IMR-90 (cell line): ENCODE data around the gene MAEL. TPM values are rescaled to one million over a fixed set of nuclear protein-coding genes. Genes with fewer than 3 reads are reported as not detected.

Experiments
- ATAC-seq: fragments of 200-7000 bp; cut with Tn5 transposase; 2 replicates; pipeline ENCODE4 v1.9.1; 2020; ENCODE audit warnings: low read depth, mild to moderate bottlenecking, moderate library complexity
- BruUV-seq: library from RNA; stranded (reverse); fragments of 400-500 nt; replicated peaks from 2 replicates; lab custom pipeline; 2021; lab: Mats Ljungman, UMichigan
- CTCF ChIA-PET: fragments of 300-600 bp; formaldehyde crosslinking; extraction: SDS; loops from one replicate; lab custom pipeline; 2021; ENCODE audit warnings: antibody characterized with exemption; lab: Yijun Ruan, JAX
- POLR2A ChIA-PET: fragments of 300-600 bp; sonication (Branson Sonifier 250); formaldehyde crosslinking; loops from one replicate; lab custom pipeline; 2022; ENCODE audit warnings: antibody characterized with exemption; ENCODE audit not compliant: unreplicated experiment; lab: Charles Lee
- DNase-seq: peaks from one replicate; pipeline ENCODE4 v3.0.0; 2013
- H2AFZ ChIP-seq: replicated peaks from 2 replicates; pipeline ENCODE3; 2013; ENCODE audit warnings: low read length, mild to moderate bottlenecking; ENCODE audit not compliant: poor library complexity
- H2AK5ac ChIP-seq: 2 replicates; pipeline ENCODE4 v1.6.1; 2013; ENCODE audit warnings: low read depth, low read length, inconsistent platforms
- H2AK9ac ChIP-seq: replicated peaks from 2 replicates; pipeline ENCODE3; 2013; ENCODE audit warnings: mild to moderate bottlenecking, low read depth, low read length, moderate library complexity; ENCODE audit not compliant: poor library complexity
- H2BK120ac ChIP-seq: 2 replicates; pipeline ENCODE4 v1.6.1; 2013; ENCODE audit warnings: low read depth, low read length, inconsistent platforms
- H2BK15ac ChIP-seq: 3 replicates; pipeline ENCODE4 v1.6.1; 2013; ENCODE audit warnings: low read depth, low read length, inconsistent platforms
- H2BK20ac ChIP-seq: 2 replicates; pipeline ENCODE4 v1.6.1; 2013; ENCODE audit warnings: low read depth, mild to moderate bottlenecking, inconsistent platforms, low read length, moderate library complexity
- H2BK5ac ChIP-seq: 2 replicates; pipeline ENCODE4 v1.6.1; 2013; ENCODE audit warnings: mild to moderate bottlenecking, low read depth, low read length, inconsistent platforms; ENCODE audit not compliant: poor library complexity, severe bottlenecking
- H3K14ac ChIP-seq: replicated peaks from 2 replicates; pipeline ENCODE4 v1.6.1; 2013; ENCODE audit warnings: low read depth, low read length, inconsistent platforms
- H3K18ac ChIP-seq: 2 replicates; pipeline ENCODE4 v1.6.1; 2013; ENCODE audit warnings: low read depth, low read length, control low read depth
- H3K23ac ChIP-seq: 2 replicates; pipeline ENCODE4 v1.6.1; 2013; ENCODE audit warnings: low read depth, low read length, inconsistent platforms
- H3K27ac ChIP-seq: 2 replicates; pipeline ENCODE4 v1.5.1; 2013; ENCODE audit warnings: mild to moderate bottlenecking, control low read depth, low read length; ENCODE audit not compliant: insufficient read depth
- H3K27me3 ChIP-seq: 2 replicates; pipeline ENCODE4 v1.6.1; 2013; ENCODE audit warnings: low read length; ENCODE audit not compliant: control insufficient read depth, insufficient read depth
- H3K36me3 ChIP-seq: 2 replicates; pipeline ENCODE4 v1.6.1; 2013; ENCODE audit warnings: low read length, mixed read lengths; ENCODE audit not compliant: control insufficient read depth, insufficient read depth
- H3K4ac ChIP-seq: 2 replicates; pipeline ENCODE4 v1.6.1; 2013; ENCODE audit warnings: low read depth, low read length, inconsistent platforms
- H3K4me1 ChIP-seq: 2 replicates; pipeline ENCODE4 v1.6.1; 2013; ENCODE audit warnings: low read length, mixed read lengths; ENCODE audit not compliant: control insufficient read depth, insufficient read depth
- H3K4me2 ChIP-seq: 2 replicates; pipeline ENCODE4 v1.6.1; 2013; ENCODE audit warnings: low read depth, mild to moderate bottlenecking, control low read depth, low read length, moderate library complexity
- H3K4me3 ChIP-seq: 2 replicates; pipeline ENCODE4 v1.5.1; 2013; ENCODE audit warnings: low read depth, mild to moderate bottlenecking, control low read depth, low read length, moderate library complexity; ENCODE audit not compliant: insufficient read depth
- H3K56ac ChIP-seq: 2 replicates; pipeline ENCODE4 v1.6.1; 2013; ENCODE audit warnings: low read length, inconsistent platforms; ENCODE audit not compliant: insufficient read depth; ENCODE audit errors: extremely low read depth
- H3K79me1 ChIP-seq, 2 experiments: 2 replicates each; pipeline ENCODE4 v1.6.1; 2013; ENCODE audit warnings: low read length in 2 of 2, inconsistent platforms in 1 of 2, low read depth in 1 of 2
- H3K9ac ChIP-seq: 2 replicates; pipeline ENCODE4 v1.6.1; 2013; ENCODE audit warnings: low read depth, low read length, control low read depth
- H3K9me1 ChIP-seq: 2 replicates; pipeline ENCODE4 v1.6.1; 2013; ENCODE audit warnings: low read length, inconsistent platforms; ENCODE audit not compliant: insufficient read depth
- H3K9me3 ChIP-seq: 2 replicates; pipeline ENCODE4 v1.6.1; 2013; ENCODE audit warnings: low read length; ENCODE audit not compliant: control insufficient read depth, insufficient read depth
- H4K20me1 ChIP-seq: 2 replicates; pipeline ENCODE4 v1.6.1; 2013; ENCODE audit warnings: low read length, inconsistent platforms; ENCODE audit not compliant: insufficient read depth
- H4K5ac ChIP-seq: 2 replicates; pipeline ENCODE4 v1.6.1; 2013; ENCODE audit warnings: mild to moderate bottlenecking, low read depth, low read length, control low read depth
- H4K8ac ChIP-seq, 2 experiments: 2 replicates each; pipeline ENCODE4 v1.6.1; 2013; ENCODE audit warnings: low read depth in 2 of 2, low read length in 2 of 2, control low read depth in 1 of 2, inconsistent platforms in 1 of 2
- H4K91ac ChIP-seq: 2 replicates; pipeline ENCODE4 v1.6.1; 2013; ENCODE audit warnings: low read depth, low read length, inconsistent platforms; ENCODE audit not compliant: insufficient read depth
- BHLHE40 ChIP-seq: fragments of 150-350 bp; IDR thresholded peaks from 2 replicates; pipeline ENCODE4 v1.6.1; 2016; ENCODE audit warnings: mild to moderate bottlenecking, low read depth, low read length
- ELK1 ChIP-seq: fragments of 150-350 bp; IDR thresholded peaks from 2 replicates; pipeline ENCODE4 v1.6.1; 2016; ENCODE audit warnings: low read depth, mild to moderate bottlenecking, low read length, moderate library complexity, borderline replicate concordance
- NFE2L2 ChIP-seq: fragments of 150-350 bp; IDR thresholded peaks from 2 replicates; pipeline ENCODE4 v1.6.1; 2016; ENCODE audit warnings: low read depth, mild to moderate bottlenecking, low read length
- POLR2A ChIP-seq: IDR thresholded peaks from 2 replicates; pipeline ENCODE4 v1.6.1; 2012; ENCODE audit warnings: mild to moderate bottlenecking, low read depth, low read length
- RFX5 ChIP-seq: IDR thresholded peaks from 2 replicates; pipeline ENCODE4 v1.8.0; 2012; ENCODE audit warnings: low read depth, mild to moderate bottlenecking, low read length, moderate library complexity
- WGBS, 2 experiments: methylation state at CpG; one replicate each; pipeline versions ENCODE4 v1.1.5 to v1.1.7; 2013; ENCODE audit warnings: missing lambda C conversion rate in 2 of 2; ENCODE audit not compliant: insufficient read length in 1 of 2; ENCODE audit errors: extremely low coverage in 2 of 2; 5-methylcytosine and 5-hydroxymethylcytosine counted together
- dilution Hi-C: fragments of 300-500 bp; cut with HindIII; formaldehyde crosslinking; loops from one replicate; pipeline ENCODE4 v1.14.3; 2018; ENCODE audit warnings: low sequenced_read_pairs; ENCODE audit not compliant: unreplicated experiment
- in situ Hi-C: fragments of 300-500 bp; cut with MboI; formaldehyde crosslinking; loops from 3 replicates; pipeline ENCODE4 v1.14.3; 2019; ENCODE audit warnings: low sequenced_read_pairs, inconsistent platforms, mixed read lengths
- intact Hi-C: fragments of 100-400 bp; cut with micrococcal nuclease; formaldehyde crosslinking; loops from 2 replicates; pipeline ENCODE4 v1.10.0; 2022
- microRNA-seq, 2 experiments: library from miRNA; stranded (forward) in 1 of 2; unstranded in 1 of 2; fragments of 10-50 nt in 1 of 2; fragments of <30 nt in 1 of 2; gene quantifications in 1 of 2; microRNA quantifications in 1 of 2; one replicate each; pipeline versions ENCODE3 to v1.1.0; 2013 to 2020; ENCODE audit not compliant: insufficient read depth in 1 of 2, insufficient read length in 1 of 2, unreplicated experiment in 1 of 2
- polyA plus RNA-seq, 3 experiments: library from polyadenylated mRNA; depleted of rRNA; stranded (reverse); fragments of >200 nt; gene quantifications; 2 replicates each; pipeline ENCODE4 v1.2.3, GENCODE V29; 2012; ENCODE audit warnings: low replicate concordance in 1 of 3
- small RNA-seq, 5 experiments: library from RNA; depleted of rRNA; stranded (forward); fragments of <200 nt; gene quantifications; one replicate each; pipeline ENCODE3, GENCODE V24; 2012
- total RNA-seq: library from RNA; depleted of rRNA; stranded (reverse); fragments of >200 nt; gene quantifications from 2 replicates; pipeline ENCODE4 v1.2.3, GENCODE V29; 2012; rRNA removed

MAEL gene
- total and polyA plus RNA-seq, 2 of the 4 experiments (the other 2 are of a cell fraction) = not detected

GRCh38 chr1:167071286-167071685 lies 82.2 kb downstream of the MAEL start:
- H3K4me3 ChIP-seq = no peak overlapping the region
- H2BK5ac ChIP-seq = no peak overlapping the region
- no peak overlapping the region for H2AK9ac ChIP-seq
- no peak overlapping the region for H4K5ac ChIP-seq
- no peak overlapping the region for H3K56ac ChIP-seq
- no peak overlapping the region for H3K4ac ChIP-seq
- H3K18ac ChIP-seq = no peak overlapping the region
- H3K14ac ChIP-seq = no peak overlapping the region
- no peak overlapping the region for H3K4me2 ChIP-seq
- no peak overlapping the region for H4K91ac ChIP-seq
- H3K27ac ChIP-seq = no peak overlapping the region
- POLR2A ChIA-PET = interaction anchor here (0.6 kb wide), 1 partner anchor 472 kb away, joined by 3 read pairs; no protein-coding TSS in a partner anchor
- H2AK5ac ChIP-seq = no peak overlapping the region
- no peak for DNase-seq
- in situ Hi-C loops (no loop called here), dilution Hi-C loops (no loop called here), intact Hi-C loops (no loop called here)
- no TSS peak for BruUV-seq
- ATAC-seq = no peak
- no peaks in the 10 kb centered on the region for H3K36me3 ChIP-seq
- 71% methylated on average over 5 of the region's 8 CpGs; no CpG with 5 or more reads in 1 of the 2 experiments for WGBS, 2 experiments
- TF ChIP-seq BHLHE40 (no peak), POLR2A (no peak), RFX5 (no peak), NFE2L2 (no peak), ELK1 (no peak)
- H4K20me1 ChIP-seq = no peaks in the 10 kb centered on the region
- no peak overlapping the region for H2BK20ac ChIP-seq
- CTCF ChIA-PET = interaction anchor here (1.0 kb wide), 1 partner anchor 12 kb away, joined by 3 read pairs; no protein-coding TSS in a partner anchor
- H3K79me1 ChIP-seq = no peaks in the 10 kb centered on the region
- H4K8ac ChIP-seq = no peak overlapping the region
- no peak overlapping the region for H3K23ac ChIP-seq
- no peaks in the 10 kb centered on the region for H3K9me3 ChIP-seq
- no peaks in the 10 kb centered on the region for H3K9me1 ChIP-seq
- peaks cover 5% of the 10 kb centered on the region for H3K27me3 ChIP-seq
- H2AFZ ChIP-seq = no peak overlapping the region
- no peak overlapping the region for H2BK15ac ChIP-seq
- no peak overlapping the region for H2BK120ac ChIP-seq
- no peaks in the 10 kb centered on the region for H3K4me1 ChIP-seq
- H3K9ac ChIP-seq = no peak overlapping the region

Small RNA genes within 50 kb of the gene (microRNA-seq; reads per million reads assigned to microRNA genes)
- 3.1 reads per million for gene RNA5SP65 (ENCODE audit: insufficient read depth, insufficient read length)

Small RNA genes within 50 kb of the gene (small RNA-seq; reads per million reads assigned to genes)
- 0.04 to 4.2 (median 0.60) reads per million in 5 experiments for gene RNA5SP65

Other genes starting within 250 kb of the MAEL start
- 25.6 and 33.1 TPM in 2 replicates for gene POGK, start 149.8 kb upstream of the MAEL start, total RNA-seq
- 10.7 and 11.3 TPM in 2 replicates for gene POGK, start 149.8 kb upstream of the MAEL start, polyA plus RNA-seq (2012; rRNA removed)
- 16.4 and 16.8 TPM in 2 replicates for gene TADA1, start 113.0 kb upstream of the MAEL start, total RNA-seq
- gene TADA1, start 113.0 kb upstream of the MAEL start, polyA plus RNA-seq (2012; rRNA removed) = 8.2 and 8.4 TPM in 2 replicates
- under 0.01 TPM in 2 replicates for gene ILDR2, start 13.7 kb upstream of the MAEL start, total RNA-seq
- gene ILDR2, start 13.7 kb upstream of the MAEL start, polyA plus RNA-seq (2012; rRNA removed) = not detected in 2 replicates
- not detected in 2 replicates for gene GPA33, start 101.1 kb downstream of the MAEL start, total RNA-seq
- gene GPA33, start 101.1 kb downstream of the MAEL start, polyA plus RNA-seq (2012; rRNA removed) = not detected in 2 replicates
- gene STYXL2, start 104.8 kb downstream of the MAEL start, total RNA-seq = not detected in 2 replicates
- gene STYXL2, start 104.8 kb downstream of the MAEL start, polyA plus RNA-seq (2012; rRNA removed) = not detected in 2 replicates
- 3.4 and 4.4 TPM in 2 replicates for gene POU2F1, start 231.6 kb downstream of the MAEL start, total RNA-seq
- 1.0 and 1.2 TPM in 2 replicates for gene POU2F1, start 231.6 kb downstream of the MAEL start, polyA plus RNA-seq (2012; rRNA removed)